Measurements from ENCODE around the gene XAGE1A.

DNA sequence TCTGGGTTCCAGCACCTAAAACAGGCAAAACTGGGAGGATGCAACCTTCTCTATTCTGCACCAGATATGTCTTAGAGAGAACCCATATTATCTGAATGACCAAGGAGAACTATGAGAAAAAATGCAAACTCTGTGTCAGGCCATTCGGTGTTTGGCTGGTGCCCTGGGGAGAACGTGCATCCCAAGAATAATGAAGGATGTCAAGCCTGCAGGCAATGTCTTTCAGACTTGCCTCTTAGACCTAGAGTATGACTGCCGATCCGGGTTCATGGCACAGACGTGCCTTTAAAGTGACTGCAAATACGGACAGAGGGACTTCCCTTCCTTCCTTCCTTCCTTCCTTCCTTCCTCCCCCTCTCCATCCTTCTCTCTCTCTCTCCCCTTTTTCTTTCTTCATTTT, 14.3 kb downstream of the XAGE1A start:
- TF ChIP-seq, protein P1, sequence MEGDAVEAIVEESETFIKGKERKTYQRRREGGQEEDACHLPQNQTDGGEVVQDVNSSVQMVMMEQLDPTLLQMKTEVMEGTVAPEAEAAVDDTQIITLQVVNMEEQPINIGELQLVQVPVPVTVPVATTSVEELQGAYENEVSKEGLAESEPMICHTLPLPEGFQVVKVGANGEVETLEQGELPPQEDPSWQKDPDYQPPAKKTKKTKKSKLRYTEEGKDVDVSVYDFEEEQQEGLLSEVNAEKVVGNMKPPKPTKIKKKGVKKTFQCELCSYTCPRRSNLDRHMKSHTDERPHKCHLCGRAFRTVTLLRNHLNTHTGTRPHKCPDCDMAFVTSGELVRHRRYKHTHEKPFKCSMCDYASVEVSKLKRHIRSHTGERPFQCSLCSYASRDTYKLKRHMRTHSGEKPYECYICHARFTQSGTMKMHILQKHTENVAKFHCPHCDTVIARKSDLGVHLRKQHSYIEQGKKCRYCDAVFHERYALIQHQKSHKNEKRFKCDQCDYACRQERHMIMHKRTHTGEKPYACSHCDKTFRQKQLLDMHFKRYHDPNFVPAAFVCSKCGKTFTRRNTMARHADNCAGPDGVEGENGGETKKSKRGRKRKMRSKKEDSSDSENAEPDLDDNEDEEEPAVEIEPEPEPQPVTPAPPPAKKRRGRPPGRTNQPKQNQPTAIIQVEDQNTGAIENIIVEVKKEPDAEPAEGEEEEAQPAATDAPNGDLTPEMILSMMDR (IDR thresholded peaks at IDR 0.05; ENCODE audit: insufficient read depth, low read length, poor library complexity, severe bottlenecking), result no peak
- TF ChIP-seq EZH2phosphoT487 (conservative IDR thresholded peaks at IDR 0.05; ENCODE audit: low read length), result no peak
